ENCODE measurements around the gene TOLLIP.

TOLLIP gene

DNA sequence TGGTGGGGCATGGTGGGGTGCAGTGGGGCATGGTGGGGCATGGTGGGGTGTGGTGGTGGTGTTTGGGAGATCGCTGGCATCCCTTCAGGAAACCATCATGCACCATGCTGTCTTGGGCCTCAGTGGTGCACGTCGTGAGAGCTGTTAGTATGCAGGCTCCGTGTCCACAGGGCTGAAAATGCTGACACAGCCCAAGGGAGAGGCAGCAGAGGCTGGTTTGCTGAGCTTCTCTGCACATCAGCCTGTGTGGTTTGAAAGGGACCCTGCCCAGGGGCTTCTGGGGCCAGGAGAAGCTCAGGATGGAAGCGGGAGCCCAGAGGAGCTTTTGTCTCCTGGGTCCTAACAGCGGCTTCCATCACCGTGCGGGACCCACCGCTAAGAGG is 56.3 kb downstream of the TOLLIP start:
- TF ChIP-seq REST (IDR thresholded peaks at IDR 0.05; ENCODE audit: low read depth) (no peak), EP300 (IDR thresholded peaks at IDR 0.05; ENCODE audit: borderline replicate concordance) (no peak), NFIC (IDR thresholded peaks at IDR 0.05) (no peak), YY1 (IDR thresholded peaks at IDR 0.05; ENCODE audit: low read depth) (no peak), MAX (IDR thresholded peaks at IDR 0.05) (no peak), RAD21 (IDR thresholded peaks at IDR 0.05; ENCODE audit: low read depth) (no peak), EGR1 (IDR thresholded peaks at IDR 0.05) (no peak), TAF1 (IDR thresholded peaks at IDR 0.05; ENCODE audit: low read depth) (no peak), CEBPB (IDR thresholded peaks at IDR 0.05) (no peak), ZBTB7A (IDR thresholded peaks at IDR 0.05; ENCODE audit: low read depth) (no peak), CREB1 (IDR thresholded peaks at IDR 0.05; ENCODE audit: low read depth) (no peak), TCF12 (IDR thresholded peaks at IDR 0.05; ENCODE audit: low read depth) (no peak), TEAD4 (IDR thresholded peaks at IDR 0.05) (no peak), FOXM1 (IDR thresholded peaks at IDR 0.05; ENCODE audit: borderline replicate concordance, low read depth) (no peak)
- TF ChIP-seq, protein P1, sequence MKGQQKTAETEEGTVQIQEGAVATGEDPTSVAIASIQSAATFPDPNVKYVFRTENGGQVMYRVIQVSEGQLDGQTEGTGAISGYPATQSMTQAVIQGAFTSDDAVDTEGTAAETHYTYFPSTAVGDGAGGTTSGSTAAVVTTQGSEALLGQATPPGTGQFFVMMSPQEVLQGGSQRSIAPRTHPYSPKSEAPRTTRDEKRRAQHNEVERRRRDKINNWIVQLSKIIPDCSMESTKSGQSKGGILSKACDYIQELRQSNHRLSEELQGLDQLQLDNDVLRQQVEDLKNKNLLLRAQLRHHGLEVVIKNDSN (IDR thresholded peaks at IDR 0.05), result no peak

DNA sequence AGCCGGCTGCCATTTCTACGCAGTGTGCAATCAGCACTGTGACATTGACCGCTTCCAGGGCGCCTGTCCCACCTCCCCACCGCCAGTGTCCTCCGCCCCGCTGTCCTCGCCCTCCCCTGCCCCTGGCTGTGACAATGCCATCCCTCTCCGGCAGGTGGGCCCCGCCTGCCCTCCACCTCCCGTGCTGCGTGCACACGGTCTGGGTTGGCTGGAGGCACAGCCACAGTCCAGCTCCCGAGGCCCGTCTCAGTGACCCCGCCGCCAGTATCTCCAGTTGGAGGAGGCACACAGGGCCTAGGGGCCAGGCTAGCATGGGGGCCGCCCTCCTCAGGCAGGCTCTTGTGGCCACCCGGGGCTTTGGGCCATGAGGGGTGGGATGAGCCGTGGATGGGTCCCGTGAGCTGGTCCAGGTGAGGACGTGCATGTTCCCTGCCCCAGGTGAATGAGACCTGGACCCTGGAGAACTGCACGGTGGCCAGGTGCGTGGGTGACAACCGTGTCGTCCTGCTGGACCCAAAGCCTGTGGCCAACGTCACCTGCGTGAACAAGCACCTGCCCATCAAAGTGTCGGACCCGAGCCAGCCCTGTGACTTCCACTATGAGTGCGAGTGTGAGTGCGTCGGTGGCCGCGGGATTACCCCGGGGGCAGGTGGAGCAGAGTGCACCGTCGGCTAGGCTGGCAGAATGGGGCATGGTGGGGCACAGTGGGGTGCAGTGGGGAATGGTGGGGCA is 56.9 kb downstream of the TOLLIP start:
- TF ChIP-seq FOXM1 (IDR thresholded peaks at IDR 0.05; ENCODE audit: borderline replicate concordance, low read depth), result no peak
- no peak for TF ChIP-seq CEBPB (IDR thresholded peaks at IDR 0.05)
- no peak for TF ChIP-seq REST (IDR thresholded peaks at IDR 0.05; ENCODE audit: low read depth)
- TF ChIP-seq, protein P1 (IDR thresholded peaks at IDR 0.05), result no peak
- no peak for TF ChIP-seq TCF12 (IDR thresholded peaks at IDR 0.05; ENCODE audit: low read depth)
- TF ChIP-seq YY1 (IDR thresholded peaks at IDR 0.05; ENCODE audit: low read depth), result no peak
- no peak for TF ChIP-seq NFIC (IDR thresholded peaks at IDR 0.05)
- no peak for TF ChIP-seq ZBTB7A (IDR thresholded peaks at IDR 0.05; ENCODE audit: low read depth)
- TF ChIP-seq EGR1 (IDR thresholded peaks at IDR 0.05), result no peak
- no peak for TF ChIP-seq EP300 (IDR thresholded peaks at IDR 0.05; ENCODE audit: borderline replicate concordance)
- TF ChIP-seq CREB1 (IDR thresholded peaks at IDR 0.05; ENCODE audit: low read depth), result no peak
- no peak for TF ChIP-seq MAX (IDR thresholded peaks at IDR 0.05)

DNA sequence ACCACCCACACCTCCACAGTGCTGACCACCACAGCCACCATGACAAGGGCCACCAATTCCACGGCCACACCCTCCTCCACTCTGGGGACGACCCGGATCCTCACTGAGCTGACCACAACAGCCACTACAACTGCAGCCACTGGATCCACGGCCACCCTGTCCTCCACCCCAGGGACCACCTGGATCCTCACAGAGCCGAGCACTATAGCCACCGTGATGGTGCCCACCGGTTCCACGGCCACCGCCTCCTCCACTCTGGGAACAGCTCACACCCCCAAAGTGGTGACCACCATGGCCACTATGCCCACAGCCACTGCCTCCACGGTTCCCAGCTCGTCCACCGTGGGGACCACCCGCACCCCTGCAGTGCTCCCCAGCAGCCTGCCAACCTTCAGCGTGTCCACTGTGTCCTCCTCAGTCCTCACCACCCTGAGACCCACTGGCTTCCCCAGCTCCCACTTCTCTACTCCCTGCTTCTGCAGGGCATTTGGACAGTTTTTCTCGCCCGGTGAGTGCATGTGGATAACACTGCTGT is 58.1 kb downstream of the TOLLIP start:
- no peak for TF ChIP-seq CEBPB (IDR thresholded peaks at IDR 0.05)
- TF ChIP-seq RAD21 (IDR thresholded peaks at IDR 0.05; ENCODE audit: low read depth), result no peak

DNA sequence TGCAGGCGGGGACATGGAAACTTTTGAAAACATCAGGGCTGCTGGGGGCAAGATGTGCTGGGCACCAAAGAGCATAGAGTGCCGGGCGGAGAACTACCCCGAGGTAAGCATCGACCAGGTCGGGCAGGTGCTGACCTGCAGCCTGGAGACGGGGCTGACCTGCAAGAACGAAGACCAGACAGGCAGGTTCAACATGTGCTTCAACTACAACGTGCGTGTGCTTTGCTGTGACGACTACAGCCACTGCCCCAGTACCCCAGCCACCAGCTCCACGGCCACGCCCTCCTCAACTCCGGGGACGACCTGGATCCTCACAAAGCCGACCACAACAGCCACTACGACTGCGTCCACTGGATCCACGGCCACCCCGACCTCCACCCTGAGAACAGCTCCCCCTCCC is 67.1 kb downstream of the TOLLIP start:
- TF ChIP-seq YY1 (IDR thresholded peaks at IDR 0.05; ENCODE audit: low read depth), result no peak
- no peak for TF ChIP-seq CEBPB (IDR thresholded peaks at IDR 0.05)
- TF ChIP-seq TAF1 (IDR thresholded peaks at IDR 0.05; ENCODE audit: low read depth), result no peak

- TF ChIP-seq TEAD4 (IDR thresholded peaks at IDR 0.05) (no peak), EP300 (IDR thresholded peaks at IDR 0.05; ENCODE audit: borderline replicate concordance) (no peak)
- TF ChIP-seq, protein P1 (IDR thresholded peaks at IDR 0.05), result no peak
Observed at GRCh38 chr11:1241706-1242105, 67.7 kb downstream of the TOLLIP start.

- TF ChIP-seq MAX (IDR thresholded peaks at IDR 0.05) (no peak), TAF1 (IDR thresholded peaks at IDR 0.05; ENCODE audit: low read depth) (no peak), YY1 (IDR thresholded peaks at IDR 0.05; ENCODE audit: low read depth) (no peak)
- TF ChIP-seq, protein P1 (IDR thresholded peaks at IDR 0.05), result no peak
Observed at GRCh38 chr11:1240771-1241170, 68.7 kb downstream of the TOLLIP start.

All from Ishikawa (cell line).